DMS79 (cell line): ENCODE results near the gene PTH2.
A peak's percentile ranks its signal among the peaks of the same experiment; 100 is the strongest.
"Not testable (repeated sequence)": the region's sequence is repeated elsewhere in the genome, so short reads cannot be mapped to it uniquely, and the experiment has no call there.

Source experiments
- DNase-seq: peaks from one replicate; lab custom pipeline; 2025; lab: John Stamatoyannopoulos, UW

PTH2 gene

GRCh38 chr19:49423071-49423984, at the start of gene PTH2:
Gene PTH2, minus strand, starts transcription at chr19:49423441. Its CDS starts 102 bp downstream, at chr19:49423339.
- no peak for DNase-seq

GRCh38 chr19:49472936-49473335, 49.7 kb upstream of the PTH2 start:
- no peak for DNase-seq

DNA sequence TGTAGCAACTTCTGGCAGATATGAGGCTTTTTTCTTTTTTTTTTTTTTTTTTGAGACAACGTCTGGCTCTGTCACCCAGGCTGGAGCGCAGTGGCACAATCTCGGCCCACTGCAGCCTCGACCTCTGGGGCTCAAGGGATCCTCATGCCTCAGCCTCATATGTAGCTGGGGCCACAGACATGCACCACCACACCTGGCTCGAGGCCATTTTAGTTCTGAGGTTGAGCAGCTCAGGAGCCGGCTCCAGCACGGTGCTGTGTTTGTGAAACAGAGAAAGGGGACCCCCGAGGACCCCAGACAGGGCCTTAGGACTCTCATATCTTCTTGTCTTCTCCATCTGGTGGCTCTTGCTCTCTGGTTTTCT, 47.4 kb upstream of the PTH2 start:
- DNase-seq = no peak

DNA sequence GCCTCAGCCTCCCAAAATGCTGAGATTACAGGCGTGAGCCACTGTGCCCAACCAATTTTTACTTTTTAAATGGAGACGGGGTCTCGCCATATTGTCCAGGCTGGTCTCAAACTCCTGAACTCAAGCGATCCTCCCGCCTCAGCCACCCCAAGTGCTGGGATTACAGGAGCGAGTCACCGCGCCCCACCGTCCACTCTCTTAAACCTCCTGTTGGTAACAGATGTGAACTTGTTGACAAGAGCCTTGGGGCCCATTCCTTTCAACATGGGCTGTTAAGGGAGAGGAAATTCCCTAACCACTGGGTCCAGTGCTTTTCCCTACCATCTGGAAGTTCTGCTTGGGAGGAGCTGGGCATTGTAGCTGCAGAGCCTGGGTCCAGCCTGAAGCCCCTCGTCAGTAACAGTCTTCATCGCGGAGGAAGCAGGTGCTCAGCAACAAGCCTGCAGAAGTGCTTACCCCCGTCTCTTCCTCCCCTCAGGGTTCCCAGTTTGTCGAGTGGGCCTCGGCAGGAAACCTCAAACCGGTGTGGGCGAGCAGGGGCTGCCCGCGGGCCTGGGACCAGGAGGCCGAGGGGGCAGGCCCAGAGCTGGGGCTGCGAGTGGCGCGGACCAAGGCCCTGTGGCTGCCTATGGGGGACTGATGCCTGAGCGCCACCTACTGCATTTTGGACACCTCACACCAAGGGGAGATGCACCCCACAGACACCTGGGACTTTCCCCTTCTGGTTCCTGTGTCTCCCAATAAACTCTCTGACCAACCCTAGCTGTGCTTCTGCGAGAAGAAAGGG, 46.8 kb upstream of the PTH2 start:
- no peak for DNase-seq

- peak; percentile 86 for DNase-seq
Measured at GRCh38 chr19:49468746-49469447, 45.7 kb upstream of the PTH2 start.

DNA sequence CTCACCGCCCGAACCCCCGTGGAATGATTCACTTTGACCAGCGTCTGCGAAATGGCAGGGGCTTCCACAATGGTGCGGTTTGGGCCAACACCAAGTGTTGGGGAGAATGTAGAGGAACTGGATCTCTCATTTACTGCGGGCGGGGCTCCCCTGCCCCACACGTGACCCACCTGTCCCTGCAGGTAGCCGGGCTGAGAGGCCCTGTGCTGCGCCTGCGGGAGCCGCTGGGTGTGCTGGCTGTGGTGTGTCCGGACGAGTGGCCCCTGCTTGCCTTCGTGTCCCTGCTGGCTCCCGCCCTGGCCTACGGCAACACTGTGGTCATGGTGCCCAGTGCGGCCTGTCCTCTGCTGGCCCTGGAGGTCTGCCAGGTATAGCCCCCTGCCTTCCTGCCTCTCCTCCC, 45.0 kb upstream of the PTH2 start:
- DNase-seq = peak; percentile 29

DNA sequence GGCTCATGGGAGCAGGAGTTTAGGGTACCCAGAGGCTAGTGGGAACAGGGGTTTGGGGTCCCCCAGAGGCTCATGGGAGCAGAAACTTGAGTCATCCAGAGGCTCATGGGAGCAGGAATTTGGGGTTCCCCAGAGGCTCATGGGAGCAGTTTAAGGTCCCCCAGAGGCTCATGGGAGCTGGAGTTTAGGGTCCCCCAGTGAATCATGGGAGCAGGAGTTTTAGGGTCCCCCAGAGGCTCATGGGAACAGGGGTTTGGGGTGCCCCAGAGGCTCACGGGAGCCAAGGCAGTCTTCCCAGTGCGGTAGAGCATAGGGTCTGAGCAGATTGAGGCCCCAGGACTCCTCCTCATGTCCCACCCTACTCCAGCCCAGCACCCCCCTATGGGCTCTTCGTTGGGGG, 42.1 kb upstream of the PTH2 start:
- no peak for DNase-seq

DNA sequence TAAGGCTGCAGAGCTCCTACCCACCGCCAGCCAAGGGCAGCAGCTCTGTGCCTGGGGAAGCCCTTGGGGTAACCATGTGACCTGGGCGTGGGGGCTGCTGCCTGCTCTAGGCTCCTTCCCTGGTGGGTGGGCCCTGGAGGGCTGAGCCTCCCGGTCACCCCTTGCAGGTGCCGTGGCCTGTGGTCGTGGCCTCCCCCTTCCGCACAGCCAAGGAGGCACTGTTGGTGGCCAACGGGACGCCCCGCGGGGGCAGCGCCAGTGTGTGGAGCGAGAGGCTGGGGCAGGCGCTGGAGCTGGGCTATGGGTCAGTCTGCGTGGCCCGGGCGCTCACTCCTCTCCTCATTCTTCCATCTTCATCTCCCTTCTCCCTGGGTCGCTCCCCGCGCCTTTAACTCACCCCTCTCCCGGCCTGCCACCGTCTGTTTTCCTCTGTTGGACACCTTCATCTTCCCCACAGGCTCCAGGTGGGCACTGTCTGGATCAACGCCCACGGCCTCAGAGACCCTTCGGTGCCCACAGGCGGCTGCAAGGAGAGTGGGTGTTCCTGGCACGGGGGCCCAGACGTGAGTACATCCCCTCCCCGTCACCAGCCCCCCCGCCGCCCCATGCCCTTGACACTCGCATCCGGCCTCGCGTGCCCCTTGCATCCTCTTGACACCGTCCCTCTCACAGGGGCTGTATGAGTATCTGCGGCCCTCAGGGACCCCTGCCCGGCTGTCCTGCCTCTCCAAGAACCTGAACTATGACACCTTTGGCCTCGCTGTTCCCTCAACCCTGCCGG, 40.9 kb upstream of the PTH2 start:
- DNase-seq = no peak

- DNase-seq = no peak
Measured at GRCh38 chr19:49462492-49462891, 39.3 kb upstream of the PTH2 start.

DNA sequence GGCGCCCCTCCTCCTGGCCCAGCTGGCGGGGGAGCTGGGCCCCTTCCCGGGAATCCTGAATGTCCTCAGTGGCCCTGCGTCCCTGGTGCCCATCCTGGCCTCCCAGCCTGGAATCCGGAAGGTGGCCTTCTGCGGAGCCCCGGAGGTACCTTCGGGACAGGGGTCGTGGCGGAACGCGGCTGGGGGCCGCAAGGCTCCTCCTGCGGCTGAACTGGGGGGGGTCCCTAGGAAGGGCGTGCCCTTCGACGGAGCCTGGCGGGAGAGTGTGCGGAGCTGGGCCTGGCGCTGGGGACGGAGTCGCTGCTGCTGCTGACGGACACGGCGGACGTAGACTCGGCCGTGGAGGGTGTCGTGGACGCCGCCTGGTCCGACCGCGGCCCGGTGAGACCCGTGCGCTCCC, 38.4 kb upstream of the PTH2 start:
- no peak for DNase-seq

- not testable (repeated sequence) for DNase-seq
Measured at GRCh38 chr19:49461130-49461529, 37.9 kb upstream of the PTH2 start.

DNA sequence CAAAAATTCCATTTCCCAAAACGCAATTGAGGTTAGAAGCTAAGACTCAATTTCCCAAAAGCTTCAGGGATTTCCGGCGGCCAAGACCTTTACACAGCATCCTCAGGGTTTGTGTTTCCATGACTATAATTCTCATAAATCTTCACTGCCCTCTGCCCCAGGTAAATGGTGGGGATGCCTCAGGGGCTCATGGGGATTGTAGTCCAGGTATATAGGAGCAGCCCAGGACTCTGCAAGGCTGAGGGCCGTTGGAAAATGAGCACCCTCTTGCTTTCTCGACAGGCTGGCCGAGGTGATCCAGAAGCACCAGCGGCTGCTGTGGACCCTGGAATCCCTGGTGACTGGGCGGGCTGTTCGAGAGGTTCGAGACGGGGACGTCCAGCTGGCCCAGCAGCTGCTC, 36.1 kb upstream of the PTH2 start:
- no peak for DNase-seq

GRCh38 chr19:49458567-49458903, 35.3 kb upstream of the PTH2 start:
- DNase-seq = no peak

DNA sequence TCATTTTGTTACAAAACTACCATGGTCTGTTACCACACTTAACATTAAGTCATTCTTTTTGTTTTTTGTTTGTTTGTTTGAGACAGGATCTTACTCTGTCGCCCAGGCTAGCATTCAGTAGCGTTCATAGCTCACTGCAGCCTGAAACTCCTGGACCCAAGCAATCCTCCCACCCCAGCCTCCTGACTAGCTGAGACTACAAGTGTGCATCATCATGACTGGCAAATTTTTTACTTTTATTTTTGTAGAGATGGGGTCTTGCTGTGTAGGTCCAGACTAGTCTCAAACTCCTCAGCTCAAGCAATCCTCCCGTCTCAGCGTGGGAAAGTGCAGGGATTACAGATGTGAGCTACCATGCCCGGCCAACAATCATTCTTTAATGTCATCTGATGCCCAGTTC, 33.1 kb upstream of the PTH2 start:
- no peak for DNase-seq

DNA sequence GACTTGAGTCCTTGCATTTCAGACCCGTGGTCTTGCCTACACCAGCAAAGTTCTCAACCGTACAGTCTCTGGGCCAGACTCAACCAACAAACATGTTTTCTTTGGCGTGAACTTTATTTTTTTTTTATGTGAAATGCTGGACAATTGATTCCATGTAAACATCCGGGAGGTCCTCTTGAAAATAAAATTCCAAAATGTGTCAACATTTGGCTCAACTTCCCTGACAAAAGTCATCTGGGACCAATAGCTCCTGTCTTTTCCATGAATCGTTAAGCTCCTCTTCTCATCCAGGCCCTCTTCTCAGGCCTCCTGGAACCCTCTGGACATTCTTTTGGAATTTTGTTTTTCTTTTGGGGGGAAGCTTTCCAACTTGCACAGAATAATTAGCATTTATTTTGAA, 32.5 kb upstream of the PTH2 start:
- DNase-seq = no peak

DNA sequence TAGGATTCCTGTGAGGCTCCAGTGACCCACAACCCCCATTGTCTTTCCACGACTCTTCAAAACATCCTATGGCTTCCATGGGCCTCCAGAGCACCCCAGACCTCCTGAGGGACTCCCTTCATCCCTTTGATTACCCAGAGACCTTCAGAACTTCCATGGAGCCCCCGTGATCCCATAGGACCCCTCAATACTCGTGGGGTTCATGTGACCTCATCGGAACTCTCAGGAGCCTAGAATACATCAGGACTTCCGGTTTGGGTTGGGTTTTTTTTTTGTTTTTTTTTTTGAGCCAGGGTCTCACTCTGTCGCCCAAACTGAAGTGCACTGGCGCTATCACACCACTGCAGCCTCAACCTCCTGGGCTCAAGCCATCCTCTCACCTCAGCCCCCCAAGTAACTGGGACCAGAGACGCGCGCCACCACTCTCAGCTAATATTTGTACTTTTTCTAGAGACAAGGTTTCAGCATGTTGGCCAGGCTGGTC, 30.6 kb upstream of the PTH2 start:
- DNase-seq = no peak

GRCh38 chr19:49453013-49453756, 29.9 kb upstream of the PTH2 start, which contains the start of gene ALDH16A1:
Gene ALDH16A1, plus strand, starts transcription at chr19:49453225. Its CDS starts 107 bp downstream, at chr19:49453332.
- peak; percentile 95 for DNase-seq

DNA sequence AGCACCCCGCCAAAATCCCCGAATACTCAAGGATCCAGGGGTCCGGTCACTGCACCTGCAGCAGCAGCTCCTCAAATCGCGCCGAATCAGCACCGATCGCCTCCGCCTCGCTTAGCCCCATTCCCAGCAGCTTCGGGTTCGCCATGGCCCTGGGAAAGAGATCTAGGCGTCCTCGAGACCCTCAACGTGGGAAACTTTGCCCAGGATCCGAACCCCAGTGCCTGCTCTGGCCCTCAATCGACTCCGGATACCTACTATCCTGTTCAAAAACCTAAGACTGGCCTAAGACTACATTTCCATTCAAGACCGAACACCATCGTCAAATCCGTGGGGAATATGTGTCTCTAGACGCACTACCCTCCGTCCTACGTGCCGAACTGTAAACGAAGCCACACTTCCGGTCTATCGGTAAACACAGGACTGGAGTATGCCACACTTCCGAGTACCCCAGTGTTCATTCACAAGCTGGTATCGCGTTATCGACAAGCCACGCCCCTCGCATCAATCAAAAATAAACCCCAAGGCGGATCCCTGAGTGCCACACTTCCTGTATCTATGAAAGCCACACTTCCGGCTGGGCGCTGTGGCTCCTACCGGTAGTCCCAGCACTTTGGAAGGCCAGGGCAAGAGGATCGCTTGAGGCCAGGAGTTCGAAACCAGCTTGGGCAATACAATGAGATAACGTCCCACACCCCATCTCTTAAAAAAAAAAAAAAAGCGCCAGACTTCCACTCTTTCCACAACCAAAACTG, 28.4 kb upstream of the PTH2 start, which contains the start of gene PIH1D1:
TSS of gene PIH1D1 (minus strand) at position 385 of the 752 bp plus-strand sequence. CDS start at position 145, 240 bp downstream.
- peak; percentile 99 for DNase-seq

- no peak for DNase-seq
Measured at GRCh38 chr19:49450405-49450804, 27.2 kb upstream of the PTH2 start.

GRCh38 chr19:49448432-49448786, 25.2 kb upstream of the PTH2 start:
- DNase-seq = no peak
